Loucy (cell line): Measurements from ENCODE around the gene PPM1N.

Experiments
- EZH2phosphoT487 ChIP-seq: fragments of 200-600 bp; IDR thresholded peaks from 2 replicates; pipeline ENCODE4 v1.6.1; 2018; ENCODE audit warnings: antibody characterized with exemption, mild to moderate bottlenecking, moderate library complexity, borderline replicate concordance
- TF ChIP-seq, protein P1 (sequence below): fragments of 200-600 bp; sonication (generic); conservative IDR thresholded peaks from 2 replicates; pipeline ENCODE4 v1.5.1; 2014; ENCODE audit warnings: mild to moderate bottlenecking, antibody characterized with exemption, low read length

DNA sequence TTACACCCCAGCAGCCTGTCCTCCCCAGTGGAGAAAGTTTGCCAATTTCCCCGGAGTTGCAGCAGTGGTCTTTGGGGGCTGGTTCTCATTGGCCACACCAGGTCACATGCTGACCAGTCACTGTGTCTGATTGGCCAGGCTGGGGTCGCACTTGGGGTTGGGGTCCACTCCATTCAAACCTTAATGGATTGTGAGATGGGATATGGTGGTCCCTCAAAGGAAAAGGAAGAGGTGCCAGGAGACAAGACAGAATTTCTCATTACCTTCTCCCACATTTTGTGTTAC is 3.4 kb downstream of the PPM1N start:
- TF ChIP-seq, protein P1, sequence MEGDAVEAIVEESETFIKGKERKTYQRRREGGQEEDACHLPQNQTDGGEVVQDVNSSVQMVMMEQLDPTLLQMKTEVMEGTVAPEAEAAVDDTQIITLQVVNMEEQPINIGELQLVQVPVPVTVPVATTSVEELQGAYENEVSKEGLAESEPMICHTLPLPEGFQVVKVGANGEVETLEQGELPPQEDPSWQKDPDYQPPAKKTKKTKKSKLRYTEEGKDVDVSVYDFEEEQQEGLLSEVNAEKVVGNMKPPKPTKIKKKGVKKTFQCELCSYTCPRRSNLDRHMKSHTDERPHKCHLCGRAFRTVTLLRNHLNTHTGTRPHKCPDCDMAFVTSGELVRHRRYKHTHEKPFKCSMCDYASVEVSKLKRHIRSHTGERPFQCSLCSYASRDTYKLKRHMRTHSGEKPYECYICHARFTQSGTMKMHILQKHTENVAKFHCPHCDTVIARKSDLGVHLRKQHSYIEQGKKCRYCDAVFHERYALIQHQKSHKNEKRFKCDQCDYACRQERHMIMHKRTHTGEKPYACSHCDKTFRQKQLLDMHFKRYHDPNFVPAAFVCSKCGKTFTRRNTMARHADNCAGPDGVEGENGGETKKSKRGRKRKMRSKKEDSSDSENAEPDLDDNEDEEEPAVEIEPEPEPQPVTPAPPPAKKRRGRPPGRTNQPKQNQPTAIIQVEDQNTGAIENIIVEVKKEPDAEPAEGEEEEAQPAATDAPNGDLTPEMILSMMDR: no peak
- TF ChIP-seq EZH2phosphoT487: no peak
